Stimulated activated CD4-positive, alpha-beta T cell treated with anti-CD3 and anti-CD28 coated beads, Interleukin-15, amount 100 ng/mL, for 48 hours (primary cell): ENCODE measurements around the gene FADS1.

Experiments used
- DNase-seq, 2 donors: peaks; one replicate each; pipeline ENCODE4 v3.0.0-alpha.2; 2020; ENCODE audit warnings: low read depth in 2 of 2

FADS1 gene

DNA sequence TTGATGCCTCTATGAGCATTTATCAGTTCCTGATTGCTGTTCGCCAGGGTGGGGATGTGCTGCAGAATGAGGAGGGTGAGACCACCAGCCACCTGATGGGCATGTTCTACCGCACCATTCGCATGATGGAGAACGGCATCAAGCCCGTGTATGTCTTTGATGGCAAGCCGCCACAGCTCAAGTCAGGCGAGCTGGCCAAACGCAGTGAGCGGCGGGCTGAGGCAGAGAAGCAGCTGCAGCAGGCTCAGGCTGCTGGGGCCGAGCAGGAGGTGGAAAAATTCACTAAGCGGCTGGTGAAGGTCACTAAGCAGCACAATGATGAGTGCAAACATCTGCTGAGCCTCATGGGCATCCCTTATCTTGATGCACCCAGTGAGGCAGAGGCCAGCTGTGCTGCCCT lies 21.3 kb downstream of the FADS1 start:
- no peak for DNase-seq

DNA sequence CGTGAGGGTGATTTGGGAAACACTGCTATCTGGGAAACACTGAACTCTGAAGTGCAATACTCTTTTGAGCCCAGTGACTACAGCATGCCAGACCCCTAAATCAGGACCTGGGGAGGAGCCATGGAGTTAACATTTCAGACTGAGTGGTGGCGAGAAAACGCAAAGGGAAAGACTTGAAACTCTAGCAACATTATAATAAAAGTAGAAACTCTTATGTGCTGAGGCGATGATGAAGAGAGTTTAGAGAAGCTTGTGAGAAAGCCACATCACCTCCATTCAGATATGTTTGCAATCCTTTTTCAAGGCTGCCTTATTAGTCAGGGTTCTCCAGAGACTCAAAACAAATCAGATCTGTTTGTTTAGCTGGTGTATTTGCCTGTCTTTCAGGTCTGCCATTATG lies 22.2 kb downstream of the FADS1 start:
- no peak for DNase-seq

DNA sequence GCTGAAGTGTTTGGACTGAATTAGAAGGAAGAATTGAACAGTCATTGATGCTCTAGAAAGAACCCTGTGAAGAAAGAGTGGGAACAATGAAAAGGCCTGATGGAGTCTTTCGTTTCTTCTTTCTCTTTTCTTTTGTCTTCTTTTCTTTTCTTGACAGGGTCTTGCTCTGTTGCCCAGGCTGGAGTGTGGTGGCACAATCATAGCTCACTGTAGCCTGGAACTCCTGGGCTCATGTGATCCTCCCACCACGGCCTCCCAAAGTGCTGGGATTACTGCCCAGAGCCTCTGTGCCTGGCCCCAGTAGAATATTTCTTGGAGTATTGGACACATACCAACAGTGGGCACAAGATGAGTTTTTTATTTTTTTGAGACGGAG lies 23.0 kb downstream of the FADS1 start:
- DNase-seq, result no peak

DNA sequence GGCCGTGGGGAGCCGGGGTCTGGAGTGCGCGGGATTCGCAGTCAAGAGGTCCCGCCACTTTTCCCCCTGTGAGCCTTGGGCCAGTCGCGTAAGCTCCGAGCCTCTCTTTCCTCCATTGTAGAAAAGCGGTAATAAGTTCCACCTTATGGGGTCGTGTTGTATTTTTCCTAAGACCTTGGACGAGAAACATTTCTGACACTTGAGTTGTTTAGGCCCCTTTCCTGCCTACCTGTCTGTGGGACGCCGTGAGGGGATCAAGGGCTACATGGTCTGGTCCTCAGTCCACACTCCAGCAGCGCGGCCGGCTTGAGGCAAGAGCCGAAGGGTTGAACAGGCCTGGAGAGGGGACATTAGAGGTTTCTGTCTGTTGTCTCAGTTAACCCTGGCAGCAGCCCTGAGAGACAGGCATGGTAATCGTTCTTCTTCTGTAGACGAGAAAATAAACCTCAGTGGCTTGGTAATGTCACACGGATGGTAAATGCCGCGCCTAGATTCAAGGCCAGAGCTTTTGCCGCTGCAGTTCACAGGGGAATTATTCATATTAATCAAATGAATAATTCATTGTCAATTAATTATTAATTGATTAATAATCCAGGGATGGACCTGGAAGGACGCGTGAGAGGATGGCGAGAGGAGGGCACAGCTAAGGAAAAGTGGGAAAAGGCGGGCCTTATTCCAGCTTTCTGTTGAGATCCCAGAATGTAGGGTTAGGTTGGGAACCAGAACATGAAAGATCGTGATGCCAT lies 23.5 kb downstream of the FADS1 start:
- DNase-seq, result no peak

DNA sequence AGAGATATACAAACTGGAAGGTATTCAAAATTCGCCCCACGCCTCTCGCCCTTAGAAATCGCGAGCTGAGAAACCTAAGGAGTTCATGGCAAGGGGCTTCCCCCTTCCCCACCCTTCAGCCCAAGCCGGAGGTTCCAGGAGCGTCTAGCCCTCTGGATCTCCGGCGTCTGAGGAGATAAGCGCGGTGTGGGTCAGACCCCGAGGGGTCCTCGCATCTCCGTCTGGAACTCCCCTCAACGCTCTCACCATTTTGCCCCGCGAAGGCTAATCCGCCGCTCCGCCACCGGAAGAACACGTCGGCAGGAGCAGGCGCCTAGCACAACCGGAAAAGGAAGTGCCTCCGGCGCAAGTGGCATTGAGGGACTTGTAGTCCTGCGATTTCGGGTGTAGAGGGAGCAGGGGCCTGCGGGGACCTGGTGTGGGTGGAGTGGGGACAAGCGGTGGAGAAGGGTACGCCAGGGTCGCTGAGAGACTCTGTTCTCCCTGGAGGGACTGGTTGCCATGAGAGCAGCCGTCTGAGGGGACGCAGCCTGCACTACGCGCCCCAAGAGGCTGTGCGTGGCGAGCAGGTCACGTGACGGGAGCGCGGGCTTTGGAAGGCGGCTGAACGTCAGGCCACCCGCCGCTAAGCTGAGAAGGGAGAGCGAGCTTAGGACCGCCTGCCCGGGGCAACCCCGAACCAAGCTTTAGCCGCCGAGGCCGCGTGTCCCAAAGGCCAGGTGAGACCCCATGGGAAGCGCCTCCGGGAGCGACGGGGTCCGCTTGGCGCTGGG lies 24.3 kb downstream of the FADS1 start, which contains the start of the genes FEN1 and TMEM258:
Gene FEN1 (plus strand): TSS at position 602 of the 773 bp plus-strand sequence. CDS start 2,451 bp downstream, outside the sequence.
Gene TMEM258 (minus strand): TSS at position 290 of the 773 bp plus-strand sequence. CDS start 41 bp downstream, at position 249.
- peak; percentile 80 to 86 for DNase-seq

DNA sequence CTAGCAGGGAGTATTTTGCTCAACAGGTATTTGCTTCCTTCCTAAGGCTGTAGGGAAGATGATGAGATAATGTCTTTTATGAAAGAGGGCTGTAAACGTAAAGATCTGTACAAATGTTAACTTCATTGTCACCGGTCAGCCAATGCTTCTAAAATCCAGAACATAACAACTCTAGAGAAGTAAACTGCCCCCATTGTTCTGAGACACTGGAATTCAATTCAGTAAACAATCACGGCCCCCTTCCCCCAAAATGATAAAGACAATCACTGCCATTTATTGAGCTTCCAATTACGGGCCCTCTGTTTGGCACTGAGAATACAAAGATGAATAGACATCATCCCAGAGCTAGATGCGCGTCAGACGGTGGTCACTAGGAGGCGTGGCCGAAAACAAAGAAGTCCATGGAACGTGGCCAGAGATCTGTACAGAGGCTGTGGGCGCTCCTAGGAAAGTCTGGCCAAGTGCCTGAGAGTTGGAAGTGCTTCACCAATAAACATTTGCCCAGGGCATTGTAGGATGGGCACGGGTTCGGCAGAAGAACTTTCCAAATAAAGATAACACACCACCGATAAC lies 25.0 kb downstream of the FADS1 start:
- peak in 1 of 2 donors; percentile 31 for DNase-seq

DNA sequence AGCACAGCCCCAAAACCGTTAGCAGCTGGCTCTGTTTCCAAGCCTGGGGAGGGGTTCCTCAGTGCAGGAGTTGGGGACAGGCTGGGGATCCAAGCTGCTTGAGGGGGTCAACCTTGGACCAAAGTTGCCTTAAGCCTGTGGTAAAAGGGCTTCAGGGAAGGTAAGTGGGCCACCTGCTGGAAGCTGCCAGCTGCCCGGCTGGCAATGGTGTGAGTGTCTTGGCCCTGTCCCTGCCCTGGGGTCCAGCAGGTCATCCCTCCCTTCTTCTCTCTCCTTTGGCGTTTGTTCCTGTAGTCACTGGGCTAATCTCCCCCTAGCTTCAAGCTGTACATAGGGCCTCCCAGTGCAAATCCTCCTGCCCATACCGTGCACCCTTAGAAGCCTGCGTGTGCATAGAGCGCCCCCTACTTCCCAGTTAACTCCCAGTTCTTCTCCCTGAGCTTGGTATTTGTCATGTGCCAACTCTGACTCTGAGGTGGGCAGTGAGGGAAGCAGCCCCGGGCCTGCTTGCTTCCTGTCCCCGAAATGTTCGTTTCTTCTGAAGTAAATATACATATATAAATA lies 28.8 kb downstream of the FADS1 start:
- no peak for DNase-seq

DNA sequence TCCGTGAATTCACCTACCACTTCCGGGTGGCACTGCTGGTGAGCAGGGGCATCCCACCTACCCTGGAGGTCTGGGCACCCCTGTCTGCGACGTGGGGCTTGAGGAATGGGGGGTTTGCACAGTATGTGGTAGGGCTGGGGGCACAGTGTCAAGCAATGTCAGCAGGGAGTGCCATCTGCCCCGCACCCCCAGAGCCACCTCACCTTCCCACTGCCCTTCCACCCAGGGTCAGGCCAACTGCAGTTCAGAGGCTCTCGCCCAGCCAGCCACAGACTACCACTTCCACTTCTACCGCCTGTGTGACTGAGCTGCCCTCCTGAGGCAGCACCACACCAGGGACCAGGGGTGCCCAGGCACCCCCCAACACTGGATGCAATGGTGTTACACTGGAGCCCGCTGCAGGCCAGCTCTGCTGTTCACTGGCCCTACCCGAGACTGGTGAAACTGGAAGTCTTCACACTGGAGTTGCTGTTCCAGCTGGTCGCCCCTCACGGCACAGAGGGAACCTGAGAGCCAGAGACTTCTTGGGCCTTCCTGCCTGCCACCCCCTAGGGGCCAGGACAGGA lies 30.9 kb downstream of the FADS1 start:
- DNase-seq, result no peak

DNA sequence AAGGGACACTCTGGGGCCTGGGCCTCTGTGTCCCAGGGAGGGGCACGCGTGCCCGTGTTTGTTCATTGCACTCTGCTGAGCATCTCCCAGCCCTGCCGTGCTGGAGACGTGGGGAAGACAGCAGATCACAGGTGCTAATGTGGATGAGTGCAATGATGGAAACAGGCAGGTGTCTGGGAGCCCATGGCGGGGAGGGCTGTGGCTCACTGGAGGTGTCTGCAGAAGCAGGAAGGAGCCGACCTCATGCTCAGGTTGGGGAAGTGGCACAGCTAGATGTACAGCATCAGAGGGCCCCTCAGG lies 32.3 kb downstream of the FADS1 start:
- DNase-seq, result no peak

DNA sequence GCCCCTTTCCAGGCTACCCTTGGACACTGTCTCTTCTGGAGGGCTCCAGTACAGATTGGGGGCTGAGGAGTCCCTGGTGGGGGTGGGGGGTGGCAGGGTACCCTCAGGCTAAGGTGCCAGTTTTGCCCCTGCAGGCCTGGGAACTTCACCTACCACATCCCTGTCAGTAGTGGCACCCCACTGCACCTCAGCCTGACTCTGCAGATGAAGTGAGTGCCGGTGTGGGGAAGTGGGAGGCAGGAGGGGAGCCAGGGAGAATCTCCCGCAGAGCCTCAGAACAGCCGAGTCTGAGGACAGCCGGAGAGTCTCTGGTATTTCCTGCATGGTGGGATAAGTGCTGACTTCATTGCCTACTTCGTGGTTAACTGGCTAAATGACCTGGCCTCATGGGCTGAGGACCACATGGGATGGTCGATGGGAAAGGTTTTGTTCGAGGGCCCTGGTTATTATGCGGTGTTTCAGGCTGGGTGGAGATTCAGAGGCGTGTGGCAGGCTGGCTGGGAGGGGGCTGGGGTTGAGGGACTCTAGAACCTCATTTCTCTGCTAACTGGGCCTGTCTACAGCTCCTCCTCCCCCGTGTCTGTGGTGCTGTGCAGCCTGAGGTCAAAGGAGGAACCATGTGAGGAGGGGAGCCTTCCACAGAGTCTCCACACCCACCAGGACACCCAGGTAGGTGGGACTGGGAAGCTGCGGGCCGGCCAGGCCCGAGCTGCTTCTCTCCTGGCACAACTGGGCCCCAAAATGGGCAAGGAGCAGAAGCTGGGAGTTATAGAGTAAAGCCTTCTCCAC lies 32.9 kb downstream of the FADS1 start:
- DNase-seq, result no peak

DNA sequence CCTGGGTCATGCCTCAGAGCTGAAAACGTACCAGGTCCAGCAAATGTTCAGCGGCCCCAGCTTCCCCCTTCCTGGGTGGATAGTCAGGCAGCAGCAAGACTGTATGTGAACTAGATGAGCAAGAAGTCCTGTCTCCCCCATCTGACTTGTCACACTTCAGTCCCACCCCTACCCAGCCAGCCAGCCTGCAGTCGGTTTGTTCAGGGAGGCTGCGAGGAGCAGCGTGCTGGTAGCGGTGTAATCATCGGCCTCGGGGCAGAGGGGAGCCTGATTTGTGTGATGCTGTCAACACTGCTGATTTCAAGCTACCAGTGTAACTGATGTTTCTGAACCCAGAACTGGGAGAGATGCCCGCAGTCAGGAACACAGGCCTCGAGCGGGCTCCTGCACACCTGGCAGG lies 34.0 kb downstream of the FADS1 start:
- no peak for DNase-seq

DNA sequence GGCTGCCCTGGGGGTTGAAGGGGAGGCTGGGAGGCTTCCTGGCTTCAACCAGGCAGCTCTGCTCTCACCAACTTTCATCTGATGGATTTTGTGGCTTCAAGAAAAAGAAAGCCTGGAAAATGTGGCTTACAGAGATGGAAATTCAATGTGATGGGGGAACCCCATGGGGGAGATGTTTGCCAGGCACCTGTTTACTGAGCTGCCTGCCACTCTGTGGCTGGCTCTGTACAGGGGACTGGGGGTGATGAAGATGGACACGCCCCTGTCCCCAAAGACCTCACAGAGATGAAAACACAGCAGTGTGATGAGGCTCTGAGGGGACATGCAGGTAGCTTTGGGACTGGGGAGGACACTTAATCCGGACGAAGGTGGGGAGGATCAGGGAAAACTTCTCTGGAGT lies 34.5 kb downstream of the FADS1 start:
- no peak for DNase-seq

DNA sequence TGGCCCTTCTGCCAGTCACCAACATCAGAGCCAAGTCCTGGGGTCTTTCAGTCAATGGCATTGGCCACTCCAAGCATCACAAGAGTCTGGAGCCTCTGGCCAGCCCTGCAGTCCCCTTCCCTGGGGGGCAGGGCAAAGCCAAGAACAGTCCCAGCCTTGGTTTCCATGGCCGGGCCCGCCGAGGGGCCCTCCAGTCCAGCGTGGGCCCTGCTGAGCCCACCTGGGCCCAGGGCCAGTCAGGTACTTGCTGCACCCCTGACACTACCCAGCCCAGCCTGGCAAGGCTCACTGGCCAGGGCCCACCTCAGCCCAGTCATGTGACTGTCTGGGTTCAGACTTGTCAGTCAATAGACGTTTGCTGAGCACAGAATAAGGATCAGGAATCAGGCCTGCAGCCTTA lies 35.2 kb downstream of the FADS1 start:
- DNase-seq, result no peak

DNA sequence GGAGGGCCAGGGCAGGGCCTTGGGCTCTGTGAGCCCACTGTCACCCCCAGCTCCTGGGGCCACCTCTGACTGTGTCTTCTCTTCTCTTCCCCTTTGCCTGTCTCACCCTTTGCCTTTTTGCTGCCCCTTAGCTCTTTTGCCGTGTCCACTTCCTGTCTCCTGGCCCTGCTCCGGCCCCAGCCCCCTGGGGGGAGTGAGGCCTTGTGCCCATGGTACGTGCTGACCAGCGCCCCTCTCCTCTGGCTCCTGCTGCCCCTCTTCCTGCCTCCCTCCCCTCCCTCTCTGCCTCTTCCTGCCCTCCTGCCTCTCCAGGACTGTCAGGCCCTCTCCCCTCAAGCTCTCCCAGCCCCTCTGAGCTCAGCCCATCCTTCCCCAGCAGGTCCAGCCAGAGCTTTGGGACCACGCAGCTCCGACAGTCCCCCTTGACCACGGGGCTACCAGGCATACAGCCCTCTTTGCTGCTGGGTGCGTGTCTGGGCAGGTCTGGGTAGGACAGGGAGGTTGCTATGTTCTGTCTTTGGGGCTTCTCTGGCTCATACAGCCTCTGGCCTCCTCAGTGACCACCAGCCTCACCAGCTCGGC lies 36.1 kb downstream of the FADS1 start:
- DNase-seq, result no peak

DNA sequence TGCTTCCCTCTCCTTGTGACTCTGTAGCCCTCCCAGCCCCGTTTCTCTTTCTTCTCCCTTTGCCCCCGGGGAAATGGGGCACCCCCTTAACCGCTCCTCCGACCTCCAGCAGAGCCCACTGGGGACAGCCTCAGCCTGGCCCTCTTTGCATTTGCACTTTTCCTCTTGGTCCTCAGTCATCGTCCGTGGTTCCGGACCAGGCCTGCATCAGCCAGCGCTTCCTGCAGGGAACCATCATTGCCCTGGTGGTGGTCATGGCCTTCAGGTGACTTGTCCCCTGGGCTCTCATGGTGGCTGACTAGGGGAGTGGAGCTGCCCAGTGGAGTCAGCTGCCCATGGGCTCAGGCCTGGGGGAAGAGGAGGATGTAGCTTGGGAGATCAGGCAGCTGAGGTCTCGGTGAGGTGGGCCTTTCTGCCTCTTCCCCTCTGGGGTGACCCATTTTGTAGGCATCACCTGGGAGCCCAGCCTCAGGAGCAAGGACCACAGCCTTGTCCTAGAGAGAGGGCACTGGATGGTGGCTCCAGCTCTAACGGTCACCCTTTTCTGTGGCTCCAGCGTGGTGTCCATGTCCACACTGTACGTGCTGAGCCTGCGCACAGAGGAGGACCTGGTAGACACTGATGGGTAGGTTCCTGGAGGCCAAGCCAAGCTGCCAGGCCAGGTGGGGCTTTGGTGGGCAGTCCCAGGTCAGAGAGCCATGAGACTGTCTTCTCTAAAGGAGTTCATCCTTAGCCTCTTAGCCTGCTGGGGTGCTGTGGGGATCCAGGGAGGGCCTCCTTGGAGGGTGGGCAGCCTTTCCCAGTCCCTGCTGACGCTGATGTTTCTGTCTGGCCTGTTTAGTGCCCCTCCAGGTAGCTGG lies 36.9 kb downstream of the FADS1 start:
- no peak for DNase-seq

DNA sequence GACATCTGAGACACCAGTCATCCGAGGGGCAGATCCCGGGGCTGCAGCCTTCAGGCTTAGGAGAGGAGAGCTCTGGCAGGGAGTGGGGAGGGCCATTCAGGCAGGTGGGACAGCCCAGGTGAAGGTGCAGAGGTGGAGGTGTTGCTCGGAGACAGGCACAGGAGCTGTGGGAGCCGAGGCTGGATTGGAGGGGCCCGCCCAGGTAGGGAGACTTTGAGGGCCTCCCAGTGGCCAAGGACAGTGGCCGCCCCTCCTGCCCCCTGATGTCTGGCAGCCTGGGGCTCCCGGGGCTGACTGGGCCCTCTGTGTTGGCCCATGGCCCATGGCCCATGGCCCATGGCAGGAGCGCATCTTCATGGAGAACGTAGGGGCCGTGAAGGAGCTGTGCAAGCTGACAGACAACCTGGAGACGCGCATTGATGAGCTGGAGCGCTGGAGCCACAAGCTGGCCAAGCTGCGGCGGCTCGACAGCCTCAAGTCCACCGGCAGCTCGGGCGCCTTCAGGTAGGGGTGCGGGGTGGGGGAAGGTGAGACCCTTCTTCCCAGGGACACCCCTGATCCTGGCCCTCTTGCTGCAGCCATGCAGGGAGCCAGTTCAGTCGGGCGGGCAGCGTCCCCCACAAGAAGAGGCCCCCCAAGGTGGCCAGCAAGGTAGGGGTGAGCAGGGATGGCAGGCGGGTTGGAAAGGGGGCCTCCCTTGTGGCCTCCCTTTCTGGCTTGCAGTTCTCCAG lies 37.7 kb downstream of the FADS1 start:
- no peak for DNase-seq

DNA sequence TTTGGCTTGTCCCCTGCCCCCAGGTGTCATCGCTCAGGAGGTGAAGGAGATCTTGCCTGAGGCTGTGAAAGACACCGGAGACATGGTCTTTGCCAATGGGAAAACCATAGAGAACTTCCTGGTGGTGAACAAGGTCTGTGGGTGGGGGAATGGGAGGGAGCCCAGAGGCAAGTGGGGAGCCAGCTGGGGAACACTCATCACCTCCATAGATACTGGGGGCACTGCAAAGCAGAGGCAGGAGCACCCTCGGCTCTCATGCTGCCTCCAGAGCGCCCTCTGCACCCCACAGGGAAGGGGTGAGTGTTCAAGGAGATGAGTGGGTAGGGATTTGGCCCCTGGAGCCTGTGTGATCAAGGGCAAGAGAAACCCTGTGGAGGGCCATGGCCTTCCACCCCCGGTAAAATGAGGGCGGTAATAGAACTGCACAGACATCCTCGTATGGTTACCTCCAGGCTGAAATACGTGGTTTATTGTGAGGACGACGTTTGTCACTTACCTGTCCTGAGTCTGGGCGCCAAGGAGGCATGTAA lies 38.4 kb downstream of the FADS1 start:
- DNase-seq, result no peak

DNA sequence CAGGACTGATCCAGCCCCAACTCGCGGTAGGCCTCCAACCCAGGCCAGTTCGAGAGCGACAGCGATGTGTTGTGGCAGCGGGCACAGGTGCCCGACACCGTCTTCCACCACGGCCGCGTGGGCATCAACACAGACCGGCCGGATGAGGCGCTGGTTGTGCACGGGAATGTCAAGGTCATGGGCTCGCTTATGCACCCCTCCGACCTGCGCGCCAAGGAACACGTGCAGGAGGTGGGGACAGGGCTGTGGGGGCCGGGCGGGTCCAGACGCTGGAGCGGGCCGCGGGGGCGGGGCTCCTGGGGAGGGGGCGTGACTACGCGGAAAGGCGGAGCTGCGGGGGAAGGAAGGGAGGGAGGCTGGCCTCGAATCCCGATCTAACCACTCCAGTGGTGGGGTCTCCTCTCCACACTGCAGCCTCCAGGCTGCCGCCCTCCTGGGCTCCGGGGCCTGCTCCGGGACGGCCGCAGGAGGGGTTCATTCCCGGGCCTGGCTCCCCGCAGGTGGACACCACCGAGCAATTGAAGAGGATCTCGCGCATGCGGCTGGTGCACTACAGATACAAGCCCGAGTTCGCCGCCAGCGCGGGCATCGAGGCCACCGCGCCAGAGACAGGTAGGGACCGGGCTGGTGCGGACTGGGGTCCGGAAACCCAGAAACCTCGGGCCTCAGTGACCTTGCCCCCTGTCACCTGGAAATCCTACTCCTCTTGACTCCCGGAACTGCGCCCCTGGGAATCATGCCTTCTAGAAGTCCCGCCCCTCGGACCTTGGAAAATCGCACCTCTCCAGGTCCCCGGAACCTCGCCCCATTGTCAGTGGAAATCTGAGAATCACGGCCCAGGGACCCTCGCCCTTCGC lies 39.3 kb downstream of the FADS1 start:
- peak in 1 of 2 donors; percentile 45 for DNase-seq
